ENCODE data around the gene MUC5B.

The MUC5B gene

DNA sequence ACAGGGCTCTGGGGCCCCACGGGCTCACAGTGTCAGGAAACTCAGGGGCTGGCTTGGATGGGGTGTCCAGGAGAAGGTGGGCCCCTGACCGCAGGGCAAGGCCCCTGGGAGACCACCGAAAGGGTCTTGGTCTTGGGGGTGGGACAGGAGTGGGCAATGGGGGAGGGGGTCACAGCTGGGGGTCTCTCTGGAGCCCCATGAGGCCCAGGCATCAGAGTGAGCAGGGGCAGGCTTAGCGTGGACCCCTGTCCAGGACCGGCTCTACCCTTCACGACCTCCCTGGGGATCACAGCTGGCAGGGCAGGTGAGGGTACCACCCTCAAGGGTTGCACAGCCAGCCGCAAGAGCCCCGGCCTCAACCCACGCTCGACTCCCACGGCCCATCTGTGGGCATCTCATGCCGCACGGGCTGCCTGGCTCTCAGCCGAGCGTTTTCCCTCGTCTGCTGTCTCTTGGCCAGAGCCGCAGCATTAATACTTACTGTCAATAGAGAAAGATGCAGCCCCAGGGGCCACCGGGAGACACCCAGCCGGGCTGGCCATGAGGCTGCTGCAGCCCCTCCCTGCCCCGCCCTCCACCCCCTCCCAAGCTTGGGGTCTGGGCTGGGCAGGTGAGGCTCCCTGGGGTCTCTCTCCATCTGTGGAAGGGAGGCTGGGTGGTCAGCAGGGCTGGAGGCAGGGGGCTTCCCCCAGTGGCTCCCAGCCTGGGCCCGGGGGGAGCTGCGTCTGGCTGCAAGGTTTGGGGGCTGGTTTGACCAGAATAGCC lies 662 bp downstream of the MUC5B start:
- DNase-seq, result no peak

DNA sequence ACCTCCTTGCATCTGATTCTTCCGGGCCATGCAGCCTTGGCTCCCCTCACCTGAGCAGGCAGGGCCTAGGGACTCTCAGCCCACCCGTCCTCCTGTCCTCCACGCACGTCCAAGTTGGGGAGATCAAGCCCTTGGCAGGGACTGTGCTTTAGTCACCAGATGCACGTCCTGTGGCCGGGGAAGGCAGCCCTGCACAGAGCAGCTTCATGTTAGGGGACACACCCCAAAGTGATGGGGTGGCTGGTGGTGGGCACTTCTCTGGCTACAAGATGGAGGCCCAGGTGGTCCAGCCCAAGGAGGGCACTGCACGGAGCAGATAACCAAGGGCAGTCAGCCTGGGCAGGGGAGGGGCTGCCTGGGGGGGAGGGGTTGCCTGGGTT lies 1.2 kb downstream of the MUC5B start:
- no peak for DNase-seq

DNA sequence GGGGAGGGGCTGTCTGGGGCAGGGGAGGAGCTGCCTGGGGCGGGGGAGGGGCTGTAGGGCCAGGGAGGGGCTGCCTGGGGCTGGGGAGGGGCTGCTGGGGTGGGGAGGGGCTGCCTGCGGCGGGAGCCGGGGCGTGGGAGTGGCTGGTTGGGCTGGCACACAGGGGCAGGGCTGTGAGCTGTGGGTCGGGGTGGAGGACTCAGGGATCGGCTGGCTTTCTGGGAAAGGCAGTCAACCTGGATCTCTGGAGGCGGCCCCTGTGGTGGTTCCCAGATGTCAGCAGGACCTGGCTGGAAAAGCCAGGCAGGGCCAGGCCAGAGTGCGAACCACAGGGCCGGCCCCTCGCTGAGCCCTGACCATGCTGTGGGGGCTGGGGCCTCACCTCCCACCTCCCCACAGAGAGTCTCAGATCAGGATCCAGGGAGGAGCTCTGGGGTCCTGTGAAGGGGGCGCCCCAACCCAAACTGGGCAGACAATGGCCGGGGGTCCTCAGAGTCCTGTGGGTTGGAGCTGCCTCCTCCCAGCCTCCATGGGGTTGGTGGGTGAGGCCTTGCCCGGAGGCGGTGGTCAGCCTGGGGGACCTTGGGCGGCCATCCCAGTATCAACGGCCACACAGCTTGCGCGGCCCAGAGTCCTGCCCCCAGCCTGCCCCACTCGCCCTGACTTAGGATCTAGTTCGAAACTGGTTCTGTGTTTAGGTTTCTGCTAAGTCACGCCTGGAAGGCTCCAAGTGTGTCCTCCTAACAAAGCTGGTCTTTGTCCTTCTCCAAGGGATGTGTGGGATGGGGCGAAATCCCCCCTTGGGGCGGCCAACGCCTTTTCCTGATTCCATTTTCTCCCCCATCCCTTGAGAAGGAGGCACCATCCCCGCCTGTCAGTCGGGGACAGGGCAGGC lies 1.9 kb downstream of the MUC5B start:
- no peak for DNase-seq

DNA sequence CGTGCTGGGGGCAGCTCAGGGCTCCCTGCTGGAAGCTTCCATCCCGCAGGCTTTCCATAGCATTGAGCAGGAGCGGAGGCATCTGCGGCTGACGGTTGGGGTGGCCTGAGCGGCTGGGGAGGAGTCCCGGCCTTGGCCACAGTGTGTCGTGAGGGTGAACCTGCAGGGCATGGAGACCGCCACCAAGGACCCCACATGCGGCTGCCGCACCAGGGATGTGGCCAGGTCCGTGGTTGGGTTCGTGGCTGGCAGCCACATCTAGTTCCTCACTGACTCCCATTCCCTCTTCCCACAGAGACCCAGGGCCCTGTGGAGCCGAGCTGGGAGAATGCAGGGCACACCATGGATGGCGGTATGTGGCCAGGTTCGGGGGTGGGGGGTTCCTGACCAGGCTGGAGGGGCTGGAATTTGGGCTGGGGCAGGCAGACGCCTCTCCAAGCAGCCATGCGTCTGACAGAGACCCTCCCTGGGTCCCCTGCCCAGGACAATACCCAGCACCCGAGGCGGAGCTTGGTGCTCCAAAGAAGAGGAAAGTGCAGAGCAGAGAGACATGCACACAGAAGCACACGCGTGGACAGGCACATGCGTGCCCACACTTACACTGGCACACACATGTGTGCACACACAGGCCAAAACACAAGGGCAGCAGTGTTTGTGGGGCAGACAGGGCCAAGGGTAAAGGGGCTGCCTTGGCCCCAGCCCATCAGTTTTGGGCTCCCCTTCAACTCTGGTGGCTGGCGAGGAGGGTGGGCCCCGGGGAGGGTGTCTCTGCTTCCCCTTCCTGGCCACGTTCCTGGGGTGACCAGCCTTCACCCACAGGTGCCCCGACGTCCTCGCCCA lies 2.7 kb downstream of the MUC5B start:
- no peak for DNase-seq

DNA sequence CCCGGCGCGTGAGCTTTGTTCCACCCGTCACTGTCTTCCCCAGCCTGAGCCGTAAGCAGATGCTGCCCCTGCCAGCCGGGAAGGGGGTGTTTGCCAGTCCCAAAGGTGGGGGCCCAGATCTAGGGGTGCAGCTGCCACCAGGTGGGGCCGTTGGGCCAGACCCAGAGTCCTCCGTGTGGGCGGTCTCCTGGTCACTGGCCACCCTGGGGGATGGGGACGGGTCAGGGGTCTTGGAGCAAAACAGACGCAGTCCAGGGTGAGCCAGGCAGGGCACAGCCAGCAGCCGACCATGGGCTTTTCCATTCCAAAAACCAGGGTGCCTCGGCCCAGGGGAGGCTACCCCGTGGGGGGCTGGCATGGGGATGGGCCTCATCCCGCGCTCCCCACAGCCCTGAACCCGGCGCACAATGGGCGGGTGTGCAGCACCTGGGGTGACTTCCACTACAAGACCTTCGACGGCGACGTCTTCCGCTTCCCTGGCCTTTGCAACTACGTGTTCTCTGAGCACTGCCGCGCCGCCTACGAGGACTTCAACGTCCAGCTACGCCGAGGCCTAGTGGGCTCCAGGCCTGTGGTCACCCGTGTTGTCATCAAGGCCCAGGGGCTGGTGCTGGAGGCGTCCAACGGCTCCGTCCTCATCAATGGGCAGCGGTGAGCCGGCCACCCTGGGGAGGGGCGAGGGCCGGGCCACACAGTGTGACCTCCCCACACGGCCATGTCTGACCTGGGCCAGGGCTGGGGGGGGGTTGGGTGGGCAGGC lies 3.5 kb downstream of the MUC5B start:
- DNase-seq, result no peak

DNA sequence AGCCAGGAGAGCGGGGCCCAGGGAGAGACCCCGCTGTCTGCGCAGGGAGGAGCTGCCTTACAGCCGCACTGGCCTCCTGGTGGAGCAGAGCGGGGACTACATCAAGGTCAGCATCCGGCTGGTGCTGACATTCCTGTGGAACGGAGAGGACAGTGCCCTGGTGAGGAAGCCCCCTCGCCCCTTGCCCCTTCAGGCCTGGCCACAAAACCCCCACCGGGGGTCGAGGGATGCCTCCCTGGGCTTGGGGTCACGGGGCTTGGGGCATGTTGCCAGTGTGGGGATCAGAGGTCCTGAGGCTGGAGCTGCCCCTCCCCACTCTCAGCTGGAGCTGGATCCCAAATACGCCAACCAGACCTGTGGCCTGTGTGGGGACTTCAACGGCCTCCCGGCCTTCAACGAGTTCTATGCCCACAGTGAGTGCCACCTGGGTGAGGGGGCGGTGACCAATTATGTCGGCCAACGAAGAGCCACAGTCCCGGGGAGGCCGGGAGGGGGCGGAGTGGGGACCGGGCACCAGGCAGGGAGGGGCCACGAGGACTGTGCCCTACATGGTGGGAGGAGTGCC lies 4.2 kb downstream of the MUC5B start:
- no peak for DNase-seq

DNA sequence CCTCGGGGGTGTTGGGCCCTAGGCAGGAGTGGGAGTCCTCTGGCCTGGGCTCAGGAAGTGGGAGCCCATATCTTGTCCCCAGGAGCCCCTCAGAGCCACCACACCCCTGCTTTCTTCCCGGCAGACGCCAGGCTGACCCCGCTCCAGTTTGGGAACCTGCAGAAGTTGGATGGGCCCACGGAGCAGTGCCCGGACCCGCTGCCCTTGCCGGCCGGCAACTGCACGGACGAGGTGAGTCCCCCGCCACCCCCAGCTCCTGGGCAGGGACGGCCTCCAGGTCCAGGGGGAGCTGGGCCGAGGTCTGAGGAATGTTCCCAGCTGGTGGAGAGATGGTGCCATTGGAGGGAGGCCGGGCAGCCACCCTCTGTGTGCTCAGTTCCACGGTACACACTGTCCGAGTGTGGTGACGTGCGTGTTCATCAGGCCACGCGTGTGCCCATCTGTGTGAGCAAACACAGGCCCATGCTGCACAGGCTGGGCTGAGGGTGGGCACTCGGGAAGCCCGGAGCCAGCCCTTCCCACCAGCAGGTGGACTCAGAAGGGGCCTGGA lies 4.8 kb downstream of the MUC5B start:
- DNase-seq, result no peak

DNA sequence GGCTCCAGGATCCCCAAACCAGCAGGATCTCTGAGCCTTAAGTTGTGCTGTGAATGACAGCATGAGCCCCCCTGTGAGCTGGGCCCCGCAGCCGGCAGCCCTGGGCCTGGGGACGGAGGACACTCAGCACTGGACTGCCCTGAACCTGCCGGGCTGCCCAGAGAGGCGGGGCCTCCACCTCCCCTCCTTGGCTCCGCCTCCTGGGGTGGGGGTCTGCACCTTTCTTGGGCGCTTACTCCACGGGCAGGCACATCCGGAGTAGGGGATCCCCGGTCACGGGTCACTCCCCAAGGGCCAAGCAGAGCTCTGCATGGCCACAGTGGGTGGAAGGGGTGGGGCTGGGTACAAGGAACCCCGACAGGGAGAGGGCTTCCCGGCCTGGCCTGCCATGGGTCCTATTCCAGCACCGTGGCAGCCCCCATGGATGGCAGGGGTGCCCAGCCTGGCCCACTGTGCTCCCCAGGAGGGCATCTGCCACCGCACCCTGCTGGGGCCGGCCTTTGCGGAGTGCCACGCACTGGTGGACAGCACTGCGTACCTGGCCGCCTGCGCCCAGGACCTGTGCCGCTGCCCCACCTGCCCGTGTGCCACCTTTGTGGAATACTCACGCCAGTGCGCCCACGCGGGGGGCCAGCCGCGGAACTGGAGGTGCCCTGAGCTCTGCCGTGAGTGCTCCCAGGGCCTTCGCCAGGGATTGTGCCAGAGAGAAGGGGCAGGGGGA lies 5.4 kb downstream of the MUC5B start:
- DNase-seq, result no peak

DNA sequence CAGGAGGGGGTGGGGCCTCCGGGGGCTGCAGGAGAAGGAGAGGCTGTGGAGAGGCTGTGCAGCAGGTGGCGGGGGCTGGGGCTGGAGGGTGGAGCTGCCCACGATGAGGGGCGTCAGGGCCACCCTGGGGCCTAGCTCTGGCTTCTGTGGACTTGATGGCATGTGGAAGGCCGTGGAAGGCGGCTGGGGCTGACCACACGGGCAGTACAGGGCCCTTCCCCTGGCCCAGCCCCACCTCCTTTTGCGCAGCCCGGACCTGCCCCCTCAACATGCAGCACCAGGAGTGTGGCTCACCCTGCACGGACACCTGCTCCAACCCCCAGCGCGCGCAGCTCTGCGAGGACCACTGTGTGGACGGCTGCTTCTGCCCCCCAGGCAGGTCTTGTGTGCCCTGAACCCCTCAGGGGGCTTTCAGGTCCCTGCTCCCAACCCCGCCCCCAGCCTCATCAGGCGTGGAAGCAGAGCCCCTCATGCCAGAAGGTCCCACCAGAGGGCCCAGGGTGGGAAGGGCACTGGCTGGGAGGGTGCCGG lies 6.1 kb downstream of the MUC5B start:
- no peak for DNase-seq

DNA sequence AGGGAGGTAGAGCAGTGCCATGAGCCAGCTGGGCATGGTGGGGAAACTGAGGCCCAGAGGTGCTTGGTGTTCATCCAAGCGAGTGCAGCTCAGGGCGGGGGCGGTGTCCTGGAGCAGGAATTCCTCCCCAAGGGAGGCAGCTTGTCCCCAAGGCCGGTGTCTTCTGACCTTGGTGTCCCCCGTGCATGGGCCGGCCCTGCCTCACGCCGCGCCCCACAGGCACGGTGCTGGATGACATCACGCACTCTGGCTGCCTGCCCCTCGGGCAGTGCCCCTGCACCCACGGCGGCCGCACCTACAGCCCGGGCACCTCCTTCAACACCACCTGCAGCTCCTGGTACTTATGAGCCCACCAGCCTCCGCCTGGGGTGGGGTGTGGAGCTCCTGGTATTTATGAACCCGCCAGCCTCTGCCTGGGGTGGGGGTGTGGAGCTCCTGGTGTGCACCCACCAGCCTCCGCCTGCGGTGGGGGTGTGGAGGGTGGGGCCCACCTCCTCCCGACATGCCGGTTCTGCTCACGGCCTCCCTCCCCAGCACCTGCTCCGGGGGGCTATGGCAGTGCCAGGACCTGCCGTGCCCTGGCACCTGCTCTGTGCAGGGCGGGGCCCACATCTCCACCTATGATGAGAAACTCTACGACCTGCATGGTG lies 6.7 kb downstream of the MUC5B start:
- DNase-seq, result no peak

DNA sequence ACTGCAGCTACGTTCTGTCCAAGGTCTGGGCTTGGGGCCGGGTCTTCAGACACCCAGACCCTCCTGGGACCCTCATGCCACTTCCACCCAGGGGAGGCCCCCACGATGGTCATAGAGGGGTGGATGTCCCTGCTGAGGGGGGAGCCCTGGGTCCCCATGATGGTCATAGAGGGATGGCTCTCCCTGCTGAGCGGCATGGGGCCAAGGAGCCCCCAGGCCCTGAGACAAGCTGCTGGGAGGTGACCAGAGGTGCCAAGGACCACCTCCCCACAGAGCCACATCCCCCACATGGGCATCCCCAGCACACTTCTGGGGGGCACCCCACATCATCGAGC lies 7.2 kb downstream of the MUC5B start:
- no peak for DNase-seq

DNA sequence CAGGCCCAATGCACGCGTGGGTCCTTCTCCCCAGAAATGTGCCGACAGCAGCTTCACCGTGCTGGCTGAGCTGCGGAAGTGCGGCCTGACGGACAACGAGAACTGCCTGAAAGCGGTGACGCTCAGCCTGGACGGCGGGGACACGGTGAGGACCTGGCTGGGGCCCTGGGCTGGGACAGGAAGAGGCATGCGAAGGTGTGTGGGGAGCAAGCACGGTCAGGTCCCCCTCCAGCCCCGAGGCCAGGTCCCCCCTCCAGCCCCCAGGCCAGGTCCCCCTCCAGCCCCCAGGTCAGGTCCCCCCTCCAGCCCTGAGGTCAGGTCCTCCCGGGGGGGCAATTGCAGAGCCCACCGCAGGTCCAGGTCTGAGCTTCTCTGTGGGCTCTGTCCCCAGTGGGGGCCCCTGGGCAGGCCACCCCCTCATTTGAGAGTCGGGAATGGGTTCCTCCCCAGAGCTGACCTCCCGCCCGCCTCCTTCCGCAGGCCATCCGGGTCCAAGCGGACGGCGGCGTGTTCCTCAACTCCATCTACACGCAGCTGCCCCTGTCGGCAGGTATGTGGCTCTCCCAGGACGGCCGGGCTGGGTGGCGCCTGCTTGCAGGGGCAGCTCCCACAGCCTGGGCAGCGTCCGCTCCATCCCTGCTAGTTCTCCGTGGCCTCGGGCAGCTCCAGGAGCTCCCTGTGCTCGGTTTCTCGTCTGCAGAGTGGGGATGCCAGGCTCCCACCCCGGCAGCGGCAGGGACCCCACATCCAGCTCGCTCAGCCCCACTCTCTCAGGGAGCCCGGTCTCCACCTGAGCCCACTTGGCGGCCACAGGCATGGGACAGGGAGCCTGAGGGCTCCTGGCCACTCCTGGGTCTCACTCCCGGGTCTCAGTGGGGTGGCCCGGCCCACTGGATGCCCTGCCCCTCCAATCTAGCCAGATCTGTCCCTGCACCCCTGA lies 7.9 kb downstream of the MUC5B start:
- no peak for DNase-seq

DNA sequence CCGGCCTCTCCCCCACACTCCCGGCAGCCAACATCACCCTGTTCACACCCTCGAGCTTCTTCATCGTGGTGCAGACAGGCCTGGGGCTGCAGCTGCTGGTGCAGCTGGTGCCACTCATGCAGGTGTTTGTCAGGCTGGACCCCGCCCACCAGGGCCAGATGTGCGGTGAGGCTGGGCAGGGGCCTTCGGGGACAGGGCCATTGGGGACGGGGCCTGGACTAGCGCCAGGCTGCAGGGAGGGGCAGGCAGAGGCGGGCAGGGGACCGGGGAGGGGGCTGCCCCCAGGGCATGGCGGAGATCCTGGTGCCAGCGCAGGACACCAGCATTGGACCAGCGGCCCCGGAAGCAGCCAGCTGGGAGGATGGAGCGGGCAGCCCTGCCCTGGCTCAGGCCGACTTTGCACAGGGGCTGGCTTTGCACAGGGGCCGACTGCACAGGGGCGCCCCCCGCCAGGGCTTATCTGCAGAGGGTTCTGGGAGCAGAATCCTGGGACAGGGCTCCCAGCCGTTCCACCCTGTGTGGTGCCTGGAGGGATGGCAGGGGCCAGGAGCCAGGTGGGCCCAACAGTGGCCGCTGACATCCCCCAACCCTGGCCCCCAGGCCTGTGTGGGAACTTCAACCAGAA lies 8.6 kb downstream of the MUC5B start:
- no peak for DNase-seq

DNA sequence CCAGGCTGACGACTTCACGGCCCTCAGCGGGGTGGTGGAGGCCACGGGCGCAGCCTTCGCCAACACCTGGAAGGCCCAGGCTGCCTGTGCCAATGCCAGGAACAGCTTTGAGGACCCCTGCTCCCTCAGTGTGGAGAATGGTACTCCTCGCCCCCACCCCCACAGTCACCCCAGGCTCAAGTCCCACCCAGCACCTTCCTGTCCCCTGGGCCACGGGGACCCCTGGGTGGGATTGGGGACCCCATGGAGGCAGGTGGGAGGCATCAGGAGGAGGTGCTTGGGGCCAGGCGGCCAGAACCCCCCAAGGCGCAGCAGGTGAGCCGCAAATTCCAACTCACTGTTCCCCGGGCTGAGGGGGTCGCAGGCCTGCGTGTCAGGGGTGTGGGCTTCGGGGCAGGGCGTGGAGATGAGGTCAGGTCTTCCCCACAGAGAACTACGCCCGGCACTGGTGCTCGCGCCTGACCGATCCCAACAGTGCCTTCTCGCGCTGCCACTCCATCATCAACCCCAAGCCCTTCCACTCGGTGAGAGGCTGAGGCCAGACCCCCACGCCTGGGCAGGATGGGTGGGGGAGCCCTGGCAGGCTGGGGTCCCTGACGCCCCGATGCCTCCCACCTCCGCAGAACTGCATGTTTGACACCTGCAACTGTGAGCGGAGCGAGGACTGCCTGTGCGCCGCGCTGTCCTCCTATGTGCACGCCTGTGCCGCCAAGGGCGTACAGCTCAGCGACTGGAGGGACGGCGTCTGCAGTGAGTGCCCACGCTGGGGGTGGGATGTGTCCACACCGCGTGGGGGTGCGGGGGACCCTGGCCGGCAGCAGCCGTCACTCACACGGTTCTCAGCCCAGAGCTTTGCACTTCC lies 9.4 kb downstream of the MUC5B start:
- no peak for DNase-seq

DNA sequence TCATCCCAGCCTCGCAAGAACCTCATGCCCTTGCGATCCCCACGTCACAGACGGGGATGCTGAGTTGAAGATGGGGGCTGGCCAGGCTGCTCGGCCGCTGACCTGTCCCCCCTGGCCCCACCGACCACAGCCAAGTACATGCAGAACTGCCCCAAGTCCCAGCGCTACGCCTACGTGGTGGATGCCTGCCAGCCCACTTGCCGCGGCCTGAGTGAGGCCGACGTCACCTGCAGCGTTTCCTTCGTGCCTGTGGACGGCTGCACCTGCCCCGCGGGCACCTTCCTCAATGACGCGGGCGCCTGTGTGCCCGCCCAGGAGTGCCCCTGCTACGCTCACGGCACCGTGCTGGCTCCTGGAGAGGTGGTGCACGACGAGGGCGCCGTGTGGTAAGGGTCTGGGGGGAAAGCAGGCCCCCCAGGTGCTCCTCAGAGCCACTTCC lies 10.0 kb downstream of the MUC5B start:
- DNase-seq, result no peak

DNA sequence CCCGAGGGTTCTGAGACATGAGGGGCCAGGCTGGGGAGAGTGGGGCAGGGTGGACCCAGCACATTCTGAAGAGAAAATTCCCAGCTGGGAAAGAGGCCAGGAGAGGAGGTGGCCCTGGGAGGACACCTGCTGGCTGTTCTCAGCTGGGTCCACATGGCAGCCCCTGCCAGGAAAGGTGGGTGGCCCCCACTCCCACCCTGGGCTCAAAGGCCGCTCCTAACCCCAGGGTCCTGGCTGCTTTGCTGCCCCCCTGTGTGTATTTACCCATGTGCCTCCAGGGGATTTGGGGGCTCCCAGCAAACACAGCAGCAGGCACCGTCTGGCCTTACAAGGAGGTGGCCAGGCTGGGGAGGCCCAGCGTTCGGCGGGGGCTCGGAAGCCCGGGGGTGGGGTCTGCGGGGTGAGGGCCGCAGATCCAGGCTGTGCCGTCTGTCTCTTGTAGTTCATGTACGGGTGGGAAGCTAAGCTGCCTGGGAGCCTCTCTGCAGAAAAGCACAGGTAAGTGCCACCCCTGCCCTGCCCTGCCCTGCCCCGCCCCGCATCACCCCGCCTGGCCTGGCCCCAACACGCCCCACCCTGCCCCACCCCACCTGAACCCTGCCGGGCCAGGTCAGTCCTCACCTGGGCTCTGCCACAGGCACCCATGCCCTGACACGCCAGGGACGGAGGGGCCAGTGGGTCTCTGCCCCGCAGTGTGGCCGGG lies 10.6 kb downstream of the MUC5B start:
- DNase-seq, result no peak

DNA sequence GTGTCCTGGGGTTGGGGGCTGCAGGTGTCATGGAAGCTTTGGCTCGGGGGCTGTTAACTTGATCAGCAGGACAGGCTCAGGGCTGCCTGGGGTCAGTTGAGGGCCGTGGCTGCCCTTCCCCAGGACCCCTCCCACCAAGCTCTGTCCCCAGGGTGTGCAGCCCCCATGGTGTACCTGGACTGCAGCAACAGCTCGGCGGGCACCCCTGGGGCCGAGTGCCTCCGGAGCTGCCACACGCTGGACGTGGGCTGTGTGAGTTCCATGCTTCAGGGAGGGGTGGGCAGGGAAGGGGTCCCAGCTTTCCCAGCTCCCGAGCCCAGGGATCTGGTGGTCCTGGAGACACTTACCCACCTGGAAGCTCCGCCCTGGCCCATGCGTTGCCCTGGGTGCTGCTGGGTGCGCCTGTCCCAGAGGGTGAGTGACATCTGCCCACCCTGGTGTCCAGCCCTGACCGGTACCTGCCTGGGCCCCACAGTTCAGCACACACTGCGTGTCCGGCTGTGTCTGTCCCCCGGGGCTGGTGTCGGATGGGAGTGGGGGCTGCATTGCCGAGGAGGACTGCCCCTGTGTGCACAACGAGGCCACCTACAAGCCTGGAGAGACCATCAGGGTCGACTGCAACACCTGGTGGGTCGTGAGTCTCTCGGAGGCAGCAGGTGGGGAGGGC lies 11.3 kb downstream of the MUC5B start:
- no peak for DNase-seq

All from fibroblast of skin of right biceps (primary cell).